Astrocyte (in vitro differentiated cells and primary cell): Measurements from ENCODE around the gene SSX2IP. TPM values are rescaled to one million over a fixed set of nuclear protein-coding genes. Genes with fewer than 3 reads are reported as not detected.

Experiments used
- DNase-seq: peaks from one replicate; pipeline ENCODE4 v3.0.0-alpha.2; 2010; ENCODE audit warnings: low read depth
- FAIRE-seq: peaks from 2 replicates; lab custom pipeline; 2011; peaks lifted over from hg19 to GRCh38; lab: Jason Lieb, UNC
- H2AFZ ChIP-seq: 2 replicates; pipeline ENCODE4 v1.6.0; 2012; ENCODE audit warnings: low read depth, low read length, inconsistent platforms
- H3K27ac ChIP-seq: 2 replicates; pipeline ENCODE4 v1.5.1; 2011; ENCODE audit warnings: low read depth, low read length, inconsistent platforms
- H3K27me3 ChIP-seq: 2 replicates; pipeline ENCODE4 v1.6.0; 2011; ENCODE audit warnings: low read length, inconsistent platforms; ENCODE audit not compliant: insufficient read depth
- H3K36me3 ChIP-seq: 2 replicates; pipeline ENCODE4 v1.5.1; 2011; ENCODE audit warnings: low read length, inconsistent platforms; ENCODE audit not compliant: insufficient read depth
- H3K4me1 ChIP-seq: 2 replicates; pipeline ENCODE4 v1.5.1; 2011; ENCODE audit warnings: low read length, inconsistent platforms; ENCODE audit not compliant: insufficient read depth
- H3K4me2 ChIP-seq: 2 replicates; pipeline ENCODE4 v1.6.0; 2012; ENCODE audit warnings: low read length, inconsistent platforms
- H3K4me3 ChIP-seq: 2 replicates; pipeline ENCODE4 v1.5.1; 2011; ENCODE audit warnings: low read depth, mild to moderate bottlenecking, low read length, inconsistent platforms; ENCODE audit not compliant: insufficient read depth
- H3K79me2 ChIP-seq: 2 replicates; pipeline ENCODE4 v1.6.0; 2012; ENCODE audit warnings: mild to moderate bottlenecking, low read length, inconsistent platforms; ENCODE audit not compliant: insufficient read depth
- H3K9ac ChIP-seq: 2 replicates; pipeline ENCODE4 v1.6.0; 2012; ENCODE audit warnings: mild to moderate bottlenecking, low read length, inconsistent platforms
- H3K9me3 ChIP-seq: 2 replicates; pipeline ENCODE4 v1.5.1; 2012; ENCODE audit warnings: low read depth, mild to moderate bottlenecking, low read length, inconsistent platforms; ENCODE audit not compliant: insufficient read depth
- H4K20me1 ChIP-seq: 2 replicates; pipeline ENCODE4 v1.6.0; 2012; ENCODE audit warnings: low read length, inconsistent platforms; ENCODE audit not compliant: insufficient read depth
- H3K27ac Mint-ChIP-seq: one replicate; pipeline ENCODE4 v1.8.0; 2021; ENCODE audit warnings: mild to moderate bottlenecking, mixed read lengths; ENCODE audit not compliant: unreplicated experiment
- H3K27me3 Mint-ChIP-seq: one replicate; pipeline ENCODE4 v1.8.0; 2021; ENCODE audit warnings: low read depth, mixed read lengths; ENCODE audit not compliant: unreplicated experiment
- H3K36me3 Mint-ChIP-seq: one replicate; pipeline ENCODE4 v1.8.0; 2021; ENCODE audit warnings: low read depth, mixed read lengths; ENCODE audit not compliant: unreplicated experiment
- H3K4me1 Mint-ChIP-seq: one replicate; pipeline ENCODE4 v1.8.0; 2021; ENCODE audit warnings: low read depth, mixed read lengths; ENCODE audit not compliant: unreplicated experiment
- H3K4me3 Mint-ChIP-seq: one replicate; pipeline ENCODE4 v1.8.0; 2021; ENCODE audit warnings: mild to moderate bottlenecking, moderate library complexity, mixed read lengths; ENCODE audit not compliant: unreplicated experiment
- H3K9me3 Mint-ChIP-seq: one replicate; pipeline ENCODE4 v1.8.0; 2021; ENCODE audit warnings: mild to moderate bottlenecking, mixed read lengths; ENCODE audit not compliant: unreplicated experiment
- EZH2 ChIP-seq: IDR thresholded peaks from 2 replicates; pipeline ENCODE4 v1.6.1; 2012; ENCODE audit warnings: mild to moderate bottlenecking, low read length, inconsistent platforms; ENCODE audit not compliant: insufficient read depth
- total RNA-seq: library from RNA; stranded (reverse); gene quantifications from 2 replicates; pipeline ENCODE4 v1.2.1, GENCODE V29; 2021
- TF ChIP-seq, protein P1 (sequence below): IDR thresholded peaks from 2 replicates; pipeline ENCODE4 v1.5.1; 2011; ENCODE audit warnings: low read depth, mild to moderate bottlenecking, inconsistent platforms, low read length, moderate library complexity; ENCODE audit not compliant: insufficient read depth

SSX2IP gene
- total RNA-seq, 1 donor from 2014 or later, result 13.4 TPM

DNA sequence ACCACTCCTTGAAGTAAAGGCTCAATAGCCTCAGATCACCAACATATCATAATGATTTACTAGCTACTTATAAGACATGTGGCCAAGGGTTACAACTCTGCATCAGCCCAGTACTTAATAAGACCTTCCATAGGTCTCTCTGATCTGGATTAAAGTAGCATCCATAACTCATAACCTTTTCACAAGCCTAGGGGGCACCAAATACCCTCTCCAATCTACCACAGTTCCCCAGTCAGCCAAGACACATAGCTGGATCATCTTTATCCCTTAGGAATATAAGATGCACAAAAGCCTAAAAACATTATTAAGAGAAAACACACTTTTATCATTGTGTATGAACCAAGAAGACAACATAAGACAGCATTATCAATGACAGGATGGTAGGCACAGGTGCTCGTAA lies 22.1 kb downstream of the SSX2IP start:
- no peak overlapping the region for H2AFZ ChIP-seq
- H3K9me3 Mint-ChIP-seq, result no peaks in the 10 kb centered on the region
- H3K36me3 Mint-ChIP-seq, result no peaks in the 10 kb centered on the region
- H3K27ac Mint-ChIP-seq, result no peak overlapping the region
- H3K4me2 ChIP-seq, result no peak overlapping the region
- DNase-seq, result no peak
- H3K9me3 ChIP-seq, result no peaks in the 10 kb centered on the region
- no peak overlapping the region for H3K9ac ChIP-seq
- no peak overlapping the region for H3K4me3 Mint-ChIP-seq
- FAIRE-seq, result no peak
- H3K27me3 ChIP-seq, result no peaks in the 10 kb centered on the region
- H3K4me3 ChIP-seq, result no peak overlapping the region
- no peaks in the 10 kb centered on the region for H4K20me1 ChIP-seq
- H3K4me1 ChIP-seq, result peaks cover 3% of the 10 kb centered on the region
- H3K36me3 ChIP-seq, result no peaks in the 10 kb centered on the region
- peaks cover 4% of the 10 kb centered on the region for H3K79me2 ChIP-seq
- no peak overlapping the region for H3K27ac ChIP-seq
- no peak for TF ChIP-seq EZH2
- TF ChIP-seq, protein P1, sequence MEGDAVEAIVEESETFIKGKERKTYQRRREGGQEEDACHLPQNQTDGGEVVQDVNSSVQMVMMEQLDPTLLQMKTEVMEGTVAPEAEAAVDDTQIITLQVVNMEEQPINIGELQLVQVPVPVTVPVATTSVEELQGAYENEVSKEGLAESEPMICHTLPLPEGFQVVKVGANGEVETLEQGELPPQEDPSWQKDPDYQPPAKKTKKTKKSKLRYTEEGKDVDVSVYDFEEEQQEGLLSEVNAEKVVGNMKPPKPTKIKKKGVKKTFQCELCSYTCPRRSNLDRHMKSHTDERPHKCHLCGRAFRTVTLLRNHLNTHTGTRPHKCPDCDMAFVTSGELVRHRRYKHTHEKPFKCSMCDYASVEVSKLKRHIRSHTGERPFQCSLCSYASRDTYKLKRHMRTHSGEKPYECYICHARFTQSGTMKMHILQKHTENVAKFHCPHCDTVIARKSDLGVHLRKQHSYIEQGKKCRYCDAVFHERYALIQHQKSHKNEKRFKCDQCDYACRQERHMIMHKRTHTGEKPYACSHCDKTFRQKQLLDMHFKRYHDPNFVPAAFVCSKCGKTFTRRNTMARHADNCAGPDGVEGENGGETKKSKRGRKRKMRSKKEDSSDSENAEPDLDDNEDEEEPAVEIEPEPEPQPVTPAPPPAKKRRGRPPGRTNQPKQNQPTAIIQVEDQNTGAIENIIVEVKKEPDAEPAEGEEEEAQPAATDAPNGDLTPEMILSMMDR, result no peak
- no peaks in the 10 kb centered on the region for H3K27me3 Mint-ChIP-seq
- H3K4me1 Mint-ChIP-seq, result peaks cover 4% of the 10 kb centered on the region

DNA sequence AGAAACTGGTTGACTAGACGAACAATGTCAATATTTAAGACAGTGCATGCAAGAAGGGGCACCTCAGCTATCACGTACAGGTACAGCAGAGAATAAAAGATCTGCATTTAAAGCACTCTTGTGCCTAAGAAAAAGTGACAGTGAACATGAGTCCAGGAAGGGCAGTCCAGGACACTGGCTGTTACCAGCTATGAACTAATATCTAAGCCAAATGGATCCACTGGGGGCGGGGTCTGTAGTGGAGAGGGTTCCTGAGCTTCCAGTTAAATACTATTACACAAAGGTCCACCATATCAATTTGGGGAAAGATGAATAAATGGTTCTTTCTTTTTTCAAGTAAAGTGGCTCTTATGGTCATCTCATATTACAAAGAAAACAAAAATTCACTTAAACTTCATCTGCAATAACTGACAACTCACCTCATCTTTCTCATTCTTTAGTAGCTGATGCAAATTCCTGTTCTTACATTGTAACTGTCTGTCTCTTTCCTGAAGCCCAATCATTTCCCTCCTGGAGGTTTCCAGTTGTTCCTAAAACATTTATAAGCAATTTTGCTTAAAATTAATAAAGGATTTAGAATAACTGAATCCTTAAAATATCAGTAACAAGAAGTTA lies 24.5 kb downstream of the SSX2IP start:
- H3K4me1 Mint-ChIP-seq, result peaks cover 2% of the 10 kb centered on the region
- no peak overlapping the region for H3K27ac Mint-ChIP-seq
- H3K4me2 ChIP-seq, result no peak overlapping the region
- H3K27me3 ChIP-seq, result no peaks in the 10 kb centered on the region
- H3K36me3 ChIP-seq, result peaks cover 3% of the 10 kb centered on the region
- no peaks in the 10 kb centered on the region for H4K20me1 ChIP-seq
- H3K27ac ChIP-seq, result no peak overlapping the region
- no peak for FAIRE-seq
- no peaks in the 10 kb centered on the region for H3K9me3 ChIP-seq
- peak; percentile 21 for DNase-seq
- H3K79me2 ChIP-seq, result no peaks in the 10 kb centered on the region
- peaks cover 3% of the 10 kb centered on the region for H3K4me1 ChIP-seq
- no peak overlapping the region for H3K4me3 Mint-ChIP-seq
- TF ChIP-seq EZH2, result no peak
- TF ChIP-seq, protein P1, result no peak
- no peak overlapping the region for H3K4me3 ChIP-seq
- H2AFZ ChIP-seq, result no peak overlapping the region
- H3K27me3 Mint-ChIP-seq, result no peaks in the 10 kb centered on the region
- no peaks in the 10 kb centered on the region for H3K36me3 Mint-ChIP-seq
- no peaks in the 10 kb centered on the region for H3K9me3 Mint-ChIP-seq
- no peak overlapping the region for H3K9ac ChIP-seq

DNA sequence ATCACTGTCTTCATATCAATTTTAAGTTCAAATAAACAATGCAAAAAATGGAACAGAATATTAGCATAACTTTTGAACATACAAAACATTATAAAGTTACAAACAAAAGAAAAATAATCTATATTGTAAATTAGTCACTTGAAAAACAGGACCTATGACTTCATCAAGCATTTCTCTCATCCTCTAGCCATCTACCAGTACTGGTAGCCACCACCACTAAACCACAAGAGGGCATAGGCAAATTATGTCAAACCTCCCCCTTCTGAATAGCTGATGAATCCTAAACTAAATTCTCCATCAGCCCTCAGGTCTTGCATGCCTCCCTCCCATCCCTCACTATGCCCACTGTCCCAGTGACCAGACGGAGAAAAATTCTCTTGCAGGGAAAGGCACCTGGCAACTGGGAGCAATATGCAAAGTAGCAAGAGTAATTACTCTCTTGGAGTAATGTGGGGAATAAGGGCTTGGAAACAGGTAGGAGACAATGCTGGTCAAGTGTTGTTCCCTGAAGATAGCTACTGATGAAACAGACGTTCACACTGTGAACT lies 37.1 kb downstream of the SSX2IP start:
- Histone ChIP-seq H3K79me2 (no peaks in the 10 kb centered on the region), H3K4me2 (no peak overlapping the region), H2AFZ (no peak overlapping the region), H3K4me1 (no peaks in the 10 kb centered on the region), H3K4me3 (no peak overlapping the region), H3K27me3 (no peaks in the 10 kb centered on the region), H4K20me1 (no peaks in the 10 kb centered on the region), H3K9ac (no peak overlapping the region), H3K27ac (no peak overlapping the region), H3K9me3 (no peaks in the 10 kb centered on the region), H3K36me3 (peaks cover 3% of the 10 kb centered on the region)
- Mint-ChIP-seq H3K36me3 (no peaks in the 10 kb centered on the region), H3K9me3 (no peaks in the 10 kb centered on the region), H3K27ac (no peak overlapping the region), H3K27me3 (no peaks in the 10 kb centered on the region), H3K4me3 (no peak overlapping the region), H3K4me1 (no peaks in the 10 kb centered on the region)
- FAIRE-seq (no peak), DNase-seq (peak; percentile 26)
- TF ChIP-seq, protein P1, result peak; percentile 15
- TF ChIP-seq EZH2, result no peak
